SK-N-MC (cell line): ENCODE measurements around the gene LRRC52.

Experiments
- EZH2 ChIP-seq: fragments of 200-600 bp; sonication (generic); IDR thresholded peaks from one replicate; pipeline ENCODE4 v1.6.1; 2017; ENCODE audit warnings: antibody characterized with exemption
- POLR2AphosphoS5 ChIP-seq: IDR thresholded peaks from 2 replicates; pipeline ENCODE4 v1.6.1; 2012; ENCODE audit warnings: mild to moderate bottlenecking, low read depth, low read length, borderline replicate concordance

DNA sequence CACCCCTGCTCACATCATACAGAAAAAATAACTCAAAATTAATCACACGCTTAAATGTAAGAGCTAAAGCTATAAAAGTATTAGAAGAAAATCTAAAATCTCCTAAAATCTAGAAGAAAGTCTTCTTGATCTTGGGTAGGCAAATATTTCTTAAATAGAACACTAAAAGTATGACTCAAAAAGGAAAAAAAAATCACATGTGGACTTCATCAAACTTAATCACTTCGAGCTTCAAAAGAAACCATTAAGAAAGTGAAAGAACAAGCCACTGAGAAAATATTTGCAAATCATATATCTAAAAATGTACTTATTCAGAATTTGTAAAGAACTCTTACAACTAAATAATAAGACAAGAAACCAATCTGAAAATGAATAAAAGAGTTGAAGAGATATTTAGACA lies 32.7 kb downstream of the LRRC52 start:
- TF ChIP-seq POLR2AphosphoS5, result no peak
- TF ChIP-seq EZH2, result no peak
